HCT116 (cell line): Measurements from ENCODE around the gene NSG1. TPM values are rescaled to one million over a fixed set of nuclear protein-coding genes. Genes with fewer than 3 reads are reported as not detected.

Source experiments
- ATAC-seq: fragments of 200-7000 bp; cut with Tn5 transposase; 2 replicates; pipeline ENCODE4 v1.9.1; 2020; ENCODE audit warnings: mild to moderate bottlenecking, moderate library complexity
- BruUV-seq: library from RNA; stranded (reverse); fragments of 400-500 nt; replicated peaks from 2 replicates; lab custom pipeline; 2021; lab: Mats Ljungman, UMichigan
- CTCF ChIA-PET: fragments of 300-600 bp; sonication (Branson Sonifier 250); formaldehyde crosslinking; loops from one replicate; lab custom pipeline; 2021; ENCODE audit warnings: antibody characterized with exemption; lab: Charles Lee
- POLR2A ChIA-PET: fragments of 300-600, 350-600 bp; sonication (Branson Sonifier 250); formaldehyde crosslinking; loops from one replicate; lab custom pipeline; 2021; ENCODE audit warnings: antibody characterized with exemption; lab: Charles Lee
- RAD21 ChIA-PET, 2 experiments: fragments of 300-600 bp; sonication (Branson Sonifier 250); formaldehyde crosslinking; loops; one replicate each; lab custom pipeline; 2023; ENCODE audit warnings: low total read pairs in 2 of 2; ENCODE audit not compliant: uncharacterized antibody in 2 of 2, unreplicated experiment in 2 of 2, low non-redundant PET in 1 of 2; lab: Charles Lee
- DNase-seq: peaks from one replicate; pipeline ENCODE4 v3.0.0-alpha.2; 2010; ENCODE audit warnings: low read depth, low spot score
- H2AFZ ChIP-seq: fragments of 200-600 bp; shearing (Covaris generic), sonication (generic); 2 replicates; pipeline ENCODE4 v1.6.1; 2017; ENCODE audit warnings: low read depth, mixed run types, mixed read lengths, antibody characterized with exemption, low read length; ENCODE audit not compliant: poor library complexity, severe bottlenecking
- H3K27ac ChIP-seq: 2 replicates; pipeline ENCODE4 v1.5.1; 2012; ENCODE audit warnings: low read depth, low read length
- H3K27me3 ChIP-seq: fragments of 200-600 bp; sonication (generic); 2 replicates; pipeline ENCODE4 v1.6.1; 2016; ENCODE audit warnings: mixed run types, low read length, mixed read lengths; ENCODE audit not compliant: insufficient read depth
- H3K36me3 ChIP-seq, 2 experiments: fragments of 200-500 bp in 1 of 2; fragments of 200-600 bp in 1 of 2; sonication (Bioruptor generic) in 1 of 2; sonication (generic) in 1 of 2; 2 replicates each; pipeline versions ENCODE4 v1.5.1 to v1.6.1; 2014 to 2016; ENCODE audit warnings: low read length in 2 of 2, inconsistent platforms in 1 of 2, mixed read lengths in 1 of 2, mixed run types in 1 of 2; ENCODE audit not compliant: insufficient read depth in 2 of 2, control insufficient read depth in 1 of 2
- H3K4me1 ChIP-seq, 2 experiments: fragments of 200-600 bp in 1 of 2; sonication (generic) in 1 of 2; 2 replicates each; pipeline versions ENCODE4 v1.5.1 to v1.6.1; 2012 to 2017; ENCODE audit warnings: low read length in 2 of 2, inconsistent platforms in 1 of 2, mild to moderate bottlenecking in 1 of 2, mixed read lengths in 1 of 2, mixed run types in 1 of 2, moderate library complexity in 1 of 2; ENCODE audit not compliant: insufficient read depth in 2 of 2, control insufficient read depth in 1 of 2
- H3K4me2 ChIP-seq: fragments of 200-600 bp; sonication (generic); 2 replicates; pipeline ENCODE4 v1.6.1; 2017; ENCODE audit warnings: mixed run types, low read length, mixed read lengths
- H3K4me3 ChIP-seq, 2 experiments: fragments of 200-600 bp in 1 of 2; sonication (generic) in 1 of 2; replicated peaks in 1 of 2; 2 replicates each; pipeline ENCODE4 v1.5.1; 2011 to 2016; ENCODE audit warnings: low read length in 2 of 2, control low read depth in 1 of 2, low read depth in 1 of 2, mild to moderate bottlenecking in 1 of 2, mixed read lengths in 1 of 2, mixed run types in 1 of 2
- H3K79me2 ChIP-seq: fragments of 200-600 bp; sonication (generic); 2 replicates; pipeline ENCODE4 v1.6.1; 2017; ENCODE audit warnings: mild to moderate bottlenecking, mixed run types, low read length, moderate library complexity, mixed read lengths; ENCODE audit not compliant: insufficient read depth
- H3K9ac ChIP-seq: fragments of 200-600 bp; sonication (generic); 2 replicates; pipeline ENCODE4 v1.6.1; 2016; ENCODE audit warnings: low read length, mixed read lengths
- H3K9me2 ChIP-seq: fragments of 200-600 bp; sonication (generic), shearing (Covaris generic); 2 replicates; pipeline ENCODE4 v1.6.1; 2017; ENCODE audit warnings: mixed run types, mild to moderate bottlenecking, moderate library complexity; ENCODE audit not compliant: insufficient read depth
- H3K9me3 ChIP-seq, 2 experiments: fragments of 200-500 bp in 1 of 2; fragments of 200-600 bp in 1 of 2; sonication (Bioruptor generic) in 1 of 2; sonication (generic) in 1 of 2; 2 replicates each; pipeline ENCODE4 v1.6.1; 2014 to 2017; ENCODE audit warnings: low read length in 2 of 2, mixed read lengths in 2 of 2, inconsistent platforms in 1 of 2, low read depth in 1 of 2, mild to moderate bottlenecking in 1 of 2, mixed run types in 1 of 2, moderate library complexity in 1 of 2; ENCODE audit not compliant: control insufficient read depth in 1 of 2, insufficient read depth in 1 of 2
- H4K20me1 ChIP-seq: fragments of 200-600 bp; sonication (generic), shearing (Covaris generic); 2 replicates; pipeline ENCODE4 v1.6.1; 2017; ENCODE audit warnings: mixed run types, mild to moderate bottlenecking, moderate library complexity; ENCODE audit not compliant: insufficient read depth
- REST ChIP-seq: IDR thresholded peaks from 2 replicates; pipeline ENCODE4 v1.6.1; 2012; ENCODE audit warnings: low read depth
- intact Hi-C: fragments of 100-400 bp; cut with micrococcal nuclease; formaldehyde crosslinking; loops from 2 replicates; pipeline ENCODE4 v1.10.0; 2022
- total RNA-seq: library from RNA; stranded (reverse); gene quantifications from one replicate; pipeline ENCODE4 v1.2.1, GENCODE V29; 2021; ENCODE audit not compliant: unreplicated experiment

The NSG1 gene
- total RNA-seq, 1 experiment from 2014 or later = 0.12 TPM

DNA sequence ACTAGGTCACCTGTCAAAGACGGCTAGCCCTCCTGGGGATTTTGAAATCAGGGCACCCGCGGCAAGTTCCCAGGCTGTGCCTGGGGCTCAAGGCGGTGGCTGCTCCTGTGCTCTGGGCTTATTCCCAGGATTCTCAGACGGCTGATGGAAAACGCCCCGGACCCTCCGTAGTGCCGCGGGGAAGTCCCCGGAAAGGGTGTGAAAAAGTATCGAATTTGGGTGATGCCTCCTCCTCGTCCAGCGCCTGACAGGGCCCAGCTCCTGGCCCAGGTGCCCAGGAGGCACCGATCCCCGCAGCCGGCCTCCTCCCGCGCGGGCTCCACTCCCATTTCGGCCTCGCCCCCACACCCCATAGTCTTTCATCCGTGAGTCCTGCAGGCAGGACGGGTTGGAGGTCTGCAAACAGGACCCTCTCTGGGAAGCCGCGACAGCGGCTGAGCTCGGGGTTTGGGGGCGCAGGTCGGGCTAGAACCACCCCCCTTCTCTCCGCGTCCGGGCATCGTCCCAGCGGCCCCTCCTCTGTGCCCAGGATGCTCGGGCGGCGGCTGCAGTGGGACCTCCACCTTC, 1.1 kb upstream of the NSG1 start:
- ATAC-seq = no peak

More for the DNA sequence above, 1.1 kb upstream of the NSG1 start:
- no peaks in the 10 kb centered on the region for H3K4me1 ChIP-seq
- H3K27me3 ChIP-seq = no peaks in the 10 kb centered on the region
- H3K79me2 ChIP-seq = no peaks in the 10 kb centered on the region
- no TSS peak for BruUV-seq
- H3K9me3 ChIP-seq = no peaks in the 10 kb centered on the region
- no peak overlapping the region for H2AFZ ChIP-seq
- H3K9ac ChIP-seq = no peak overlapping the region
- TF ChIP-seq REST = no peak
- H3K27ac ChIP-seq = no peak overlapping the region
- no peaks in the 10 kb centered on the region for H3K9me2 ChIP-seq
- H4K20me1 ChIP-seq = no peaks in the 10 kb centered on the region
- H3K4me3 ChIP-seq = no peak overlapping the region
- DNase-seq = no peak
- intact Hi-C loops = no loop called here
- no peak overlapping the region for H3K4me2 ChIP-seq
- ChIA-PET CTCF (no interaction called here), POLR2A (no interaction called here), RAD21 (no interaction called here)
- no peaks in the 10 kb centered on the region for H3K36me3 ChIP-seq
